Measurements from ENCODE around the gene SSH2.
A peak's percentile ranks its signal among the peaks of the same experiment; 100 is the strongest.

The SSH2 gene

DNA sequence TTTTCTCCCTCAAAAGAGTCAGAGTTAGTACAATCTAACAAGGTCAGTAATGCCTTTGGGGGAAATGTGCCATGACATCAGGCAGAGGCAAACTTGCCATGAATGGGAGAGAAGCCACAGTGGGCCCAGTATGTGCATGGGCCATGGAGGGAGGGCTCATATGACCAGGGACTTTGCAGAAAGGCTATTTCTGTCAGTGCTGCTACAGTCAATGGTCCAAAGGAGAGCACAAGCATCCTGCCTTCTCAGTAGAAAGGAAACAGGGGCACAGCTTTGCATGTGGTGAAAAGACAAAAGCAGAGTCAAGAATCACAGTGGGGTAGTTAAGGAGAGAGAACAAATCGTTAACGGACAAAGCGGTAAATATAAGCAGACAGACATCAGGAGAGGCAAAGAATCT, 296.1 kb downstream of the SSH2 start:
- Histone ChIP-seq H3K4me1 (ENCODE audit: insufficient read depth, low read length) (peaks cover 6% of the 10 kb centered on the region; the same call in 1 of the 2 replicates), H3K27me3 (ENCODE audit: insufficient read depth, low read length) (no peaks in the 10 kb centered on the region), H3K9ac (ENCODE audit: low read depth, low read length) (no peak overlapping the region), H3K4me3 (ENCODE audit: low read length) (no peak overlapping the region), H3K36me3 (ENCODE audit: insufficient read depth, low read length) (peaks cover 16% of the 10 kb centered on the region; the same call in 1 of the 2 replicates), H3K9me3 (ENCODE audit: insufficient read depth, low read depth, low read length) (no peaks in the 10 kb centered on the region), H3K27ac (ENCODE audit: low read depth, low read length) (no peak overlapping the region)
- WGBS: 78% methylated on average over 3 of the region's 3 CpGs

DNA sequence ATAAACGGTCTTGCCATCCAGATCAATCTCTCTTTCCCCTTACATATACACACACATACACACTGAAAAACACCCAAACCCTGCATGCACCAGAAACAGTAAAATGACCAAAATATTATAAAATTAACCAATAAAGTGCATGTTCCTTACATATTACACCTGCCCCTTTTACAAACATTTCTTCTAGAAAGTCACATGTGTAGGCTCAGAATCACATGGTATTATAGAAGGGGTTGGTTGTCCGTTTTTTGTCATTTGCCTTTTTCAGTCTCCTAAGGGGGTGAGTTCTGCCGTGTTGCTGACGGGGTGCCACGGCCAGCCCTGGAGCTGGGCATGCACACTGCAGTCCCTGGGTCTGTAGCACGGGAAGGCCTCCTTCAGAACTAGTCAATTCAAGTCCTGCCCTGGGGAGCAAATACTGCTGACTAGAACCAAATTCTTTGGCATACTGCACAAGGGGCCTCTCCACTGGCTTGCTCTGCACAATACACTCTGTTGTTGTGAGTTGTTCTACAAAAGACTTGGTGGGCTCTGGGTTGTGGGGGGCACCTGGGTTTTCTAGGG, 299.3 kb downstream of the SSH2 start:
- 94% methylated on average over 6 of the region's 6 CpGs for WGBS
- Histone ChIP-seq H3K4me3 (ENCODE audit: low read length) (no peak overlapping the region), H3K4me1 (ENCODE audit: insufficient read depth, low read length) (peaks cover 6% of the 10 kb centered on the region; the same call in 1 of the 2 replicates), H3K27me3 (ENCODE audit: insufficient read depth, low read length) (no peaks in the 10 kb centered on the region), H3K36me3 (ENCODE audit: insufficient read depth, low read length) (peaks cover 9% of the 10 kb centered on the region; the same call in 1 of the 2 replicates), H3K9me3 (ENCODE audit: insufficient read depth, low read depth, low read length) (no peaks in the 10 kb centered on the region), H3K9ac (ENCODE audit: low read depth, low read length) (no peak overlapping the region), H3K27ac (ENCODE audit: low read depth, low read length) (no peak overlapping the region)

DNA sequence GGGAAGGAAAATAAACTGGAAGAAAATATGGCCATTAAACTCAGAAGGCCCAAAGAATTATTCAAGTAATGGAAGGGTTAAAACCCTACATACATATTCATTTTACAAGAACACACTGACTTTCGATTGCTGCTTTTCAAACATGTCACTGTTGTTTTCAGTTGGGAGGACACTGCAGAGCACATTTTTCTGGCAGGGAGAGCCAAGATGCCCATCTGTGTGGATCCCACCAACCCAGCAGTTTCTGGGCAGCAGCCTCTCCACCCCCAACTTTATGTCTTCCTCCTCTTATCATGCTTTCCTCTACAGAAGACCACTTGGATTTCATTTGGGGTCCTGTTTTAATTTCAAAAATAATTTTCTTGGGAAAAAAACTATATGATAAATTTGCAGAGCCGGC, 300.2 kb downstream of the SSH2 start:
- peaks cover 9% of the 10 kb centered on the region; the same call in 1 of the 2 replicates for H3K36me3 ChIP-seq (ENCODE audit: insufficient read depth, low read length)
- peaks cover 6% of the 10 kb centered on the region; the same call in 1 of the 2 replicates for H3K4me1 ChIP-seq (ENCODE audit: insufficient read depth, low read length)

DNA sequence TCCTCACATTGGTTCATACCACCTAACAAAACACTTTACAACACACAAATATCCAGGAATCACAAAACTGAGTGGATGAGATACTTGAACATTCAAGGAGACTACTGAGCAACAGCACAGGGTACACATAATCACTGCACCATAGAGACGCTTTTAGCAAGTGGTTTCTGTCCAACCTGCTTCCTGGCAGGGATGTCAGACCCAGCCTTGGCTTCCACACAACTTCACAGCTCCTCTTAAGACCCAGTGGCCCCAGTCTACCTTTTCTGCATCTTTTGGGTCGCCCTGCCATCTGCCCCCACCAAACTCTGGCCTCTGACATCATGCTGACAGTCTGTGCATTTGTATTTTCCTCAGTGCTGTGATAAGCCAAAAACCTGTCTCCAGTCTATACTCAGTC, 301.4 kb downstream of the SSH2 start:
- Histone ChIP-seq H3K4me1 (ENCODE audit: insufficient read depth, low read length) (peaks cover 6% of the 10 kb centered on the region), H3K9ac (ENCODE audit: low read depth, low read length) (no peak overlapping the region), H3K27ac (ENCODE audit: low read depth, low read length) (no peak overlapping the region), H3K27me3 (ENCODE audit: insufficient read depth, low read length) (peaks cover 4% of the 10 kb centered on the region), H3K9me3 (ENCODE audit: insufficient read depth, low read depth, low read length) (no peaks in the 10 kb centered on the region), H3K36me3 (ENCODE audit: insufficient read depth, low read length) (peaks cover 9% of the 10 kb centered on the region; the same call in 1 of the 2 replicates), H3K4me3 (ENCODE audit: low read length) (no peak overlapping the region)
- 89% methylated on average over 2 of the region's 2 CpGs for WGBS

More for the DNA sequence above, 300.2 kb downstream of the SSH2 start:
- no peak overlapping the region for H3K4me3 ChIP-seq (ENCODE audit: low read length)
- no peak overlapping the region for H3K9ac ChIP-seq (ENCODE audit: low read depth, low read length)
- H3K27ac ChIP-seq (ENCODE audit: low read depth, low read length): no peak overlapping the region
- H3K9me3 ChIP-seq (ENCODE audit: insufficient read depth, low read depth, low read length): no peaks in the 10 kb centered on the region
- no peaks in the 10 kb centered on the region for H3K27me3 ChIP-seq (ENCODE audit: insufficient read depth, low read length)
- 90% methylated on average over 2 of the region's 2 CpGs for WGBS

DNA sequence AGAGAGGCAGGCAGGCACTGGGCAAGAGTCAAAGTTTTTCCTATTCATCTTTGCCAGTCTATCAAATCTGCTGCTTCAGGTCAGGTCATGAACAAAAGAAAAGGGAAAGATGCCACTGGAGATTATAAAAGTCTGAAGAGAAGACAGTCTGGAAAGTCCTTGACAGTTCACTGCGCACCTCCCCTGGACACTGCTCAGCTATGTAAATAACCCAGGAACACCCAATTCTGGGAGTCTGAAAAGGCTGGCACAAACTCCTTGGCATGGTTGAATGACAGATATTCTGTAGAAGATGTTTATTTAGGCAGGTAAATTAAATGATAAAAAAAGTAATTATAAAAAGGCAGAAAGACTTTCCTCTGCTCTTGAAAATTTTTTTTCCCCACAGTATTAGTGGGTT, 302.1 kb downstream of the SSH2 start:
- Histone ChIP-seq H3K27me3 (ENCODE audit: insufficient read depth, low read length) (peaks cover 11% of the 10 kb centered on the region), H3K9ac (ENCODE audit: low read depth, low read length) (no peak overlapping the region), H3K4me3 (ENCODE audit: low read length) (no peak overlapping the region), H3K9me3 (ENCODE audit: insufficient read depth, low read depth, low read length) (no peaks in the 10 kb centered on the region), H3K36me3 (ENCODE audit: insufficient read depth, low read length) (peaks cover 9% of the 10 kb centered on the region; the same call in 1 of the 2 replicates), H3K27ac (ENCODE audit: low read depth, low read length) (no peak overlapping the region), H3K4me1 (ENCODE audit: insufficient read depth, low read length) (peaks cover 7% of the 10 kb centered on the region)
- WGBS: 92% methylated on average over 1 of the region's 1 CpG

DNA sequence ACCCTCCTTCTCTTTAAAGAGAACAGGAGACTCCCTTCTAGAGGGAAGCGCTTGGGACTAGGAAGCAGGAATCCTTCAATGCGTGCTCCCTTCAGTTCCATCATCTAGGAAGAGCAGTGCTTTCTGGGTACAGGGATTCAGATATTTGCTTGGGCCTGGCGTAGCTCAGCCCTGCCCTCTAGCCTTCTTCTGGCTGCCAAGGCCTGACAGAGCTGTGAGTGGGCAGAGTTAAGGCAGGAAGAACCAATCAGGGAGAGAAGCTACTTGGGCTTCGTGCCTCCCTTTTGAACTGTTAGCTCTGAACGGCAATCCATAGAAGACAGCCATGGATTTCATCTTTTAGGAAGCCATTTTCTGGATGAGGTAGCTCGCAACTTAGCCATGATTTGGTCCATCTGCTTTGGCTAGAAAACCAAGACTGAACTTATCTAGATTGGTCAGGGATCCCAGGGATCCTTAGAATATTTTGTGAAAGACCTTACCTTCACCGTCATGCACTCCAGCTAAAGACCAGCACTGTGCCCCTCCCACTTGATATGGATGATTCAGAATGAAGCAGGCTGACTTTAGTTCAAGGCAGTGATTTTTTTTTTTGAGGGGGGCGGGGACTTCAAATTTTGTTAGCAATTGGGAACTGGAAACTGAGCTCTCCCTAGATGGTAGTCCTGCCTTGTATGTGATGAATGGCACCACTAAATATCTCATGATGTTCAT, 304.8 kb downstream of the SSH2 start:
- no peaks in the 10 kb centered on the region for H3K9me3 ChIP-seq (ENCODE audit: insufficient read depth, low read depth, low read length)
- H3K9ac ChIP-seq (ENCODE audit: low read depth, low read length): no peak overlapping the region
- WGBS: 75% methylated on average over 8 of the region's 8 CpGs
- no peak overlapping the region for H3K4me3 ChIP-seq (ENCODE audit: low read length)
- peaks cover 35% of the 10 kb centered on the region for H3K27me3 ChIP-seq (ENCODE audit: insufficient read depth, low read length)
- peaks cover 7% of the 10 kb centered on the region for H3K4me1 ChIP-seq (ENCODE audit: insufficient read depth, low read length)
- no peak overlapping the region for H3K27ac ChIP-seq (ENCODE audit: low read depth, low read length)
- H3K36me3 ChIP-seq (ENCODE audit: insufficient read depth, low read length): no peaks in the 10 kb centered on the region

DNA sequence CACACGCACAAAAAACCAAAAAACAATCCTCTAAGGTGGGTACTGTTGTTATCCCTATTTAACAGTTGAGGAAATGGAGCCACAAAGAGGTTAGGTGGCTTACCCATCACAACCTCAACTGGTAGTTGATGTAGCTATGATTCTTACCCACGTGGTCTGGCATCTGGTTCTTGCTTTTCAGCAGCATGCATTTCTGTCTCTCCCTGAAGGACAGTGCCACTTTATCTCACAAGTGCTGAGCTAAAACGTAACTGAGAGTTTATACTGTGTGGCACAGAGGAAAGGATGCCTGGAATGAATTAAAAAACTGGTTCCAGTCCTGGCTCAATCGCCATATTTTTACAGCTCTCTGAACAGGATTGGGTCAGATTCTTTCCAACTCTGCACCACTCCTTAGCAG, 305.4 kb downstream of the SSH2 start:
- Histone ChIP-seq H3K27me3 (ENCODE audit: insufficient read depth, low read length) (peaks cover 35% of the 10 kb centered on the region), H3K36me3 (ENCODE audit: insufficient read depth, low read length) (no peaks in the 10 kb centered on the region), H3K9ac (ENCODE audit: low read depth, low read length) (no peak overlapping the region), H3K4me3 (ENCODE audit: low read length) (no peak overlapping the region), H3K27ac (ENCODE audit: low read depth, low read length) (no peak overlapping the region), H3K9me3 (ENCODE audit: insufficient read depth, low read depth, low read length) (no peaks in the 10 kb centered on the region), H3K4me1 (ENCODE audit: insufficient read depth, low read length) (peaks cover 7% of the 10 kb centered on the region)
- 93% methylated on average over 3 of the region's 4 CpGs for WGBS

DNA sequence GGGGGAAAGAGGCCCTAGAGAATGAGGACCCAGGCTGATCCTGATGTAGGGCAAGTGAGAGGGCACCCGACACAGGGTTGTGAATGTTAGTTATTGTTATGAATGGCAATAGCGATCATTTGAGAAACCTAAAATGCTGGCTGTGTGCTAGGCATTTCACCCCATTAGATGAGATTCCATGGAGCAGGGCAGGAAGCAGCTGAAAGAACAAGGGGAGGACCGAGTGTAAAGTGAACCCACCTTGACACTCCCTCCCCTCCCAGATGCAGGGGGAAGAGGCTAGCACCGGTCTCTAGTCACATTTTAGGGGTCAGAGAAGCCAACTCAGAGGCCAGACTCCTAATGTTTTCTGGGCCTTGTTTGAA, 306.8 kb downstream of the SSH2 start:
- H3K9ac ChIP-seq (ENCODE audit: low read depth, low read length): peak overlapping the region; percentile 83
- H3K27ac ChIP-seq (ENCODE audit: low read depth, low read length): no peak overlapping the region; the same call in 1 of the 2 replicates
- 30% methylated on average over 4 of the region's 4 CpGs for WGBS
- peak overlapping the region; percentile 72 for H3K4me3 ChIP-seq (ENCODE audit: low read length)
- peaks cover 7% of the 10 kb centered on the region for H3K4me1 ChIP-seq (ENCODE audit: insufficient read depth, low read length)
- no peaks in the 10 kb centered on the region for H3K9me3 ChIP-seq (ENCODE audit: insufficient read depth, low read depth, low read length)
- H3K27me3 ChIP-seq (ENCODE audit: insufficient read depth, low read length): peaks cover 44% of the 10 kb centered on the region
- H3K36me3 ChIP-seq (ENCODE audit: insufficient read depth, low read length): no peaks in the 10 kb centered on the region

DNA sequence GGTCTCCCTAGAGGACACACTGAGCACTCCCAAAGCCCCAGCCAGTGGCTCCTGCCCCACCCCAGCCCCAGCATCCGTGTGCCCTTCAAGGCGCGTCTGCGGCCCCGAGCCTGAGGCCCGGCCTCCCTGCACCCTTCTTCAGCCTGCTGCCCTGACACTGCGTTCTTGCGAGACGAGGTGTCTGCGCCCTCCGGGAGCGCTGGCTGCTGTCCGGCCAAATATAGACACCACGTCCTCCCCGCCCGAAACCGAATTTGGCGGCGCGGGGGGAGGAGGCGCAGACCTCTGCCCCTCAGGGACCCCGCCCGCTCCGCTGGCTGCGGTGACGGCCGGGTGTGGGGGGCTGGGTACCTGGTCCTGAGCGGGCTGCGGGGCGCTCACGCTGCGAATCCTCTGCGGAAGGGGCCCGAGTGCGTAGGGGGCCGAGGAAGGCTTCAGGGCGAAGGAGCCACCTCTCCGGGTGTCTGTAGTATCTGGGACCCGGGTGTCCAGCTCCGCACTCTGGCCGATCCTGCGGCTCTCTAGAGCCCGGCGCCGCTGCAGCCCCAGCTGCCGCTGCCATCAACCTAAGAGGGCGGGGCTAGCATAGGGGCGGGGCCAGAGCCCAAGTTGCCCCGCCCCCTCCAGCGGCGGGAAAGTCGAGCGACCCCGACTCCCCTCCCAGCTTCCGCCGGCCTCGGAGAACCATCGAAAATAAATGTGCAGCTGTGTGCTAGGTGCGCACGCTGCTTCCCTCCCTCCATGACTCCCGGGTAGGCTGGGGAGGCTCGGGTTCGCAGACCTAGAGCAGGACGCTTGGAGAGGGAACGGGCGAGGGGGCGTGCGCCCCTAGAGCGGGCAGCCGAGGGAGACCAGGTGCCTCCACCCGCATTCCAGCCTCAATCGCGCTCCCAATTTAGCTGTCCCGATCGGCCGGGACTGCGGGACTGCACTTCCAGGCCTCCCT, 307.4 kb downstream of the SSH2 start, which contains the start of gene CORO6:
CORO6 (minus strand) TSS at position 576 of the 946 bp plus-strand sequence. CDS start 1,491 bp downstream, outside the sequence.
- Histone ChIP-seq H3K27ac (ENCODE audit: low read depth, low read length) (peak within 1 kb of the TSS; percentile 73; the same call in 1 of the 2 replicates), H3K27me3 (ENCODE audit: insufficient read depth, low read length) (peaks cover 50% of the 10 kb centered on the region), H3K36me3 (ENCODE audit: insufficient read depth, low read length) (no peaks in the 10 kb centered on the region), H3K4me1 (ENCODE audit: insufficient read depth, low read length) (peaks cover 7% of the 10 kb centered on the region), H3K4me3 (ENCODE audit: low read length) (peak within 1 kb of the TSS; percentile 72), H3K9me3 (ENCODE audit: insufficient read depth, low read depth, low read length) (no peaks in the 10 kb centered on the region), H3K9ac (ENCODE audit: low read depth, low read length) (peak within 1 kb of the TSS; percentile 83)
- 1% methylated on average over 77 of the region's 77 CpGs for WGBS

DNA sequence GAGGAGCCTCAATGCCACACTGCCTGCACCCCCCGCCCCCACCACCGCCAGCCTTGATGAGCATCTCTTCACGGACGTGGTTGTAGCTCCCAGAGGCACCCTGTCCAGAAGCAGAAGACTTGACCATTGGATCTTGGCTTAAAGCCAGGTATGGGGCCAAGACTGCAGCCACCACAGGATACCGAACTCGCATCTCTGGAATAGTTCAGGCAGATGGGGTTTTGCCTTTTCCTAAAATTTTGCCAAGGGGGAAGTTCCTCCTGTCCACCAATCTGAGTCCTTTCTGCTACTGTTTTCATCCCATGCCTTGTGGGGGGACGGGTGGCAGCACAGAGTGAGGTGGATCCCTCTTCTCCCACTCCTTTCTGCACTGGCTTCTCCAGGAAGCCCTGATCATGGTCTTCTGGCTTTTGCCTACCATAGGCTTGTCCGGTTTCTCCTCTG, 308.3 kb downstream of the SSH2 start:
- 71% methylated on average over 8 of the region's 8 CpGs for WGBS
- H3K9ac ChIP-seq (ENCODE audit: low read depth, low read length): no peak overlapping the region
- H3K4me1 ChIP-seq (ENCODE audit: insufficient read depth, low read length): peaks cover 7% of the 10 kb centered on the region
- no peak overlapping the region for H3K27ac ChIP-seq (ENCODE audit: low read depth, low read length)
- peaks cover 59% of the 10 kb centered on the region for H3K27me3 ChIP-seq (ENCODE audit: insufficient read depth, low read length)
- peak overlapping the region; percentile 72 for H3K4me3 ChIP-seq (ENCODE audit: low read length)
- no peaks in the 10 kb centered on the region for H3K9me3 ChIP-seq (ENCODE audit: insufficient read depth, low read depth, low read length)
- H3K36me3 ChIP-seq (ENCODE audit: insufficient read depth, low read length): no peaks in the 10 kb centered on the region
